ENCODE results near the gene PIK3C2B. TPM values are rescaled to one million over a fixed set of nuclear protein-coding genes. Genes with fewer than 3 reads are reported as not detected.

The PIK3C2B gene
- total RNA-seq, 4 donors from 2014 or later: 17.2 to 43.1 (median 25.9) TPM

DNA sequence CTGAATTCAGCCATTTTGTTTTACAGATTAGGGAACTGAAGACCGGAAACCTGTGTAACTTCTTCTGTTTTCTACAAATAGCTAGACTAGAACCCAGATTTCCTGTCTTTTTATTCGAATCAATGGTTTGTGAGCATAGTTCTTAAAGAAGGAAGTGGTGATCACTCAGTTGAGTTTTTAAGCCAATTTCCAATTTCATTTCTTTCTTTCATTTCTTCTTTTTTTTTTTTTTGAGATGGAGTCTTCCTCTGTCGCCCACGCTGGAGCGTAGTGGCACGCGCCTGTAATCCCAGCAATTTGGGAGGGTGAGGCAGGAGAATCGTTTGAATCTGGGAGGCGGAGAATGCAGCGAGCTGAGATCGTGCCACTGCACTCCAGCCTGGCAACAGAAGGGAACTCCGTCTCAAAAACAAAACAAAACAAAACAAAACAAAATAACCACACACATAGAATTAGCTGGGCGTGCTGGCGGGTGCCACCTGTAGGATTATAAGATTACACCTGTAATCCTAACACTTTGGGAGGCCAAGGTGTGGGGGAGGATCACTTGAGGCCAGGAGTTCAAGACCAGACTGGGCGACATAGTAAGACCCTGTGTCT, 18.6 kb upstream of the PIK3C2B start:
- TF ChIP-seq, protein P1, sequence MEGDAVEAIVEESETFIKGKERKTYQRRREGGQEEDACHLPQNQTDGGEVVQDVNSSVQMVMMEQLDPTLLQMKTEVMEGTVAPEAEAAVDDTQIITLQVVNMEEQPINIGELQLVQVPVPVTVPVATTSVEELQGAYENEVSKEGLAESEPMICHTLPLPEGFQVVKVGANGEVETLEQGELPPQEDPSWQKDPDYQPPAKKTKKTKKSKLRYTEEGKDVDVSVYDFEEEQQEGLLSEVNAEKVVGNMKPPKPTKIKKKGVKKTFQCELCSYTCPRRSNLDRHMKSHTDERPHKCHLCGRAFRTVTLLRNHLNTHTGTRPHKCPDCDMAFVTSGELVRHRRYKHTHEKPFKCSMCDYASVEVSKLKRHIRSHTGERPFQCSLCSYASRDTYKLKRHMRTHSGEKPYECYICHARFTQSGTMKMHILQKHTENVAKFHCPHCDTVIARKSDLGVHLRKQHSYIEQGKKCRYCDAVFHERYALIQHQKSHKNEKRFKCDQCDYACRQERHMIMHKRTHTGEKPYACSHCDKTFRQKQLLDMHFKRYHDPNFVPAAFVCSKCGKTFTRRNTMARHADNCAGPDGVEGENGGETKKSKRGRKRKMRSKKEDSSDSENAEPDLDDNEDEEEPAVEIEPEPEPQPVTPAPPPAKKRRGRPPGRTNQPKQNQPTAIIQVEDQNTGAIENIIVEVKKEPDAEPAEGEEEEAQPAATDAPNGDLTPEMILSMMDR (IDR thresholded peaks at IDR 0.05; ENCODE audit: low read depth): no peak

DNA sequence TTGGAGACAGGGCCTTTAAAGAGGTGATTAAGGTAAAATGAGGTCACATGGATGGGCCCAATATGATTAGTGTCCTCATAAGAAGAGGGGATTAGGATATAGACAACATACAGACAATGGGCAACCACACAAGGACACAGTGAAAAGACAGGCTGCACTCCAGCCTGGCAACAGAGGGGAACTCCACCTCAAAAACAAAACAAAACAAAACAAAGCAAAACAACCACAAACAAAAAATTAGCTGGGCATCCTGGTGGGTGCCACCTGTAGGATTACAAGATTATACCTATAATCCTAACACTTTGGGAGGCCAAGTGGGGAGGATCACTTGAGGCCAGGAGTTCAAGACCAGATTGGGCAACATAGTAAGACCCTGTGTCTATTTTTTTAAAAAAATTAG, 16.8 kb upstream of the PIK3C2B start:
- TF ChIP-seq, protein P1 (IDR thresholded peaks at IDR 0.05; ENCODE audit: low read depth): no peak

DNA sequence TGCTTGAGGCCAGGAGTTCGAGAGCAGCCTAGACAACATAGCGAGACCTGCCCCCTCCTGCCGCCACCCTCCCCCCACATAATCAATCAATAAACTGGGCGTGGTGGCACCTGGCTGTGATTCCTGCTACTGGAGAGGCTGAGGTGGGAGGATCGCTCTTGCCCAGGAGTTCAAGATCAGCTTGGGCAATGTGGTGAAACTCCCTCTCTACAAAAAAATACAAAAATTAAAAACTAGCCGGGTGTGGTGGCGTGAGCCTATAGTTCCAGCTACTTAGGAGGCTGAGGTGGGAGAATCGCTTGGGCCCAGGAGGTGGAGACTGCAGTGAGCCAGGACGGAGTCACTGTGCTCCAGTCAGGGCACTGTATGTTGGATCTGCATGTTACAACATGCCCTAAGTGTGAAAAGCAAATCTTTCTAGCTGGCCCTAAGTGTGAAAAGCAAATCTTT, 14.6 kb upstream of the PIK3C2B start:
- TF ChIP-seq, protein P1 (IDR thresholded peaks at IDR 0.05; ENCODE audit: low read depth): no peak

DNA sequence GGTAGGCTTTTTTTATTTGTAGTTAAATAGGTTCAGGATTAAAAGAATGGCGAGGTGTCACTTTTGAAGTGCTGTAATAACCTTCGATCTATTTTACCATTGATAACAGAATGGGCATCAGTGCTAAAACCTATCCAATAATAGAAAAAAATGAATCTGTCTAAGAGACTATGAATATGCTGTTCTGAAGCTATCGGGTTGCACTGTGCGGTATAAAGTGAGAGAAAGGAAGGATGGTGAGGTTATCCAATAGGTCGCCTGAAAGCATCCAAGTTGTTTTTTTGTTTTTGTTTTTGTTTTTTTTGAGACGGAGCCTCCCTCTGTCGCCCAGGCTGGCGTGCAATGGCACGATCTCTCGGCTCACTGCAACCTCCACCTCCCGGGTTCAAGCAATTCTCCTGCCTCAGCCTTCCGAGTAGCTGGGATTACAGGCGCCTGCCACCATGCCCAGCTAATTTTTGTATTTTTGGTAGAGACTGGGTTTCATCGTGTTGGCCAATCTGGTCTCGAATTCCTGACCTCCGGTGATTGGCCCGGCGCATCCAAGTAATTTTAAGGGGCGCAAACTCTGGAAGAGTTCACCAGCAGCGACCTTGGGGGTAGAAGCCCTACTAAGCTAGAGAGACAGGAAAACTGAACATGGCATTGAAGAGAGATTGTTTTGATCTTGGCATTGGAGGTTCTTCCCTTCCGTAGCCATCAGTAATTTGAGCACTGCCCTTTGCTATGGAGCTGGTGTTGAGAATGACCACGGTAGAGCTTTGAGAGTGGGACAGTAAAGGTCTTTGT, 12.9 kb upstream of the PIK3C2B start:
- TF ChIP-seq, protein P1 (IDR thresholded peaks at IDR 0.05; ENCODE audit: low read depth): no peak

DNA sequence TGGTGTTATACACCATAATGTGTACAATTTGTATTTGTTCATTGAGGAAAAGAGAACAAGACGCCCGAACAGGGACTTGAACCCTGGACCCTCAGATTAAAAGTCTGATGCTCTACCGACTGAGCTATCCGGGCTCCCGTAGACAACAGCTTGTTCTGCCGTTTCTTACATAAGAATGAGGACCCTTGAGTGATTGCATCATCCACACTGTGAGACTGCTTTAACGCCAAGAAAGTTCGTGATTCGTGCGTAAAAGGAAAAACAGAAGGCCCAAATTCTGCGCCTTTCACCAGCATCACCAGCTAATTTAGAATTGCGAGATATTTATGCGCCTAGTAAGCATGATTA, 12.3 kb upstream of the PIK3C2B start:
- TF ChIP-seq, protein P1 (IDR thresholded peaks at IDR 0.05; ENCODE audit: low read depth): no peak

DNA sequence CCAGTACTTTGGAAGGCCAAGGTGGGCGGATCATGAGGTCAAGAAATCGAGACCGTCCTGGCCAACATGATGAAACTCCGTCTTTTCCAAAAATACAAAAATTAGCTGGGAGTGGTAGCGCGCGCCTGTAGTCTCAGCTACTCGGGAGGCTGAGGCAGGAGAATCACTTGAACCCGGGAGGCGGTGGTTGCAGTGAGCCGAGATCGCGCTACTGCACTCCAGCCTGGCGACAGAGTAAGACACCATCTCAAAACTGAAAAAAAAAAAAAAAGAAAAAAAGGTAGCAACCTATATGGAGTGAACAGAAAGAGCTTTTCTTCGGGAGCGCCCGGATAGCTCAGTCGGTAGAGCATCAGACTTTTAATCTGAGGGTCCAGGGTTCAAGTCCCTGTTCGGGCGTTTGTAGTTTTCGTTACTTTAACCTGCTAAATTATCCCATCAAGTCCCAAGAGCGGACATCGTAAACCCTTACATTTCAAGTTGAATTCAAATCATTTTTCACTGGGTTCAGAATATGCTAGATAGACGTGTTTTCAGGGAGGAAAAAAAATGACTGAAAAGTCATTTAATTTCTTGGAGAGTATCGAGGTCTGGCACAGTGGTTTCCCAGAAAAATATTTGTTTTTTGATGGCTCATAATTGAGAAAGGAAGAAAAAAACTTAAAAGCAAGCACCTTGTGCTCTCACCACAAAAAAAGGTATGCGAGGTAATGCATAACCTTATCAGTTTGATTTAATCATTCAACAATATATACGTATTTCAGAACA, 11.8 kb upstream of the PIK3C2B start:
- TF ChIP-seq, protein P1 (IDR thresholded peaks at IDR 0.05; ENCODE audit: low read depth): no peak

DNA sequence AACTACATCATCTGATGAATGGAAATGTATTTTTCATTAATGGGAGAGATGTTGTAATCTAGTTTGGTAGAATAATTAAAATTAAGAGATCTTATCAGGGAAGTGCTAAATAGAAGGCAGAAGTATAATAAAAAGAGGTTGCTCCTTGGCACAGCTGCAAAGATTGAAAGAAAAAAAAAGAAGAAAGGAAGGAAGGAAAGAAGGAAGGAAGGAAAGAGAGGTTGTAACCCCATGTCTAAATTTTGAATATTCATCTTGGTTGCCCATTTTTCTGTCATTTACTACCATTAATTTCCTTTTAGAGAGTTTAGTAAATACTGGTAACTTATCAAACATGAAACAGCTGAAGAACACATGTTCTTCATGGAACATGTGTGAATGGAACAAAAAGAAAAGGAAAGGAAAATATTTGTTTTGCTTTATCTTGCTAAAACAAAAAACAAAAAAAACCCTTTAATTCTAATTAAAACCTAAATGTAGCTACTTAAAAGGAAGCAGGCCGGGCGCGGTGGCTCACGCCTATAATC, 11.1 kb upstream of the PIK3C2B start:
- TF ChIP-seq, protein P1 (IDR thresholded peaks at IDR 0.05; ENCODE audit: low read depth): no peak
